ENCODE measurements around the gene C8B.

The C8B gene

DNA sequence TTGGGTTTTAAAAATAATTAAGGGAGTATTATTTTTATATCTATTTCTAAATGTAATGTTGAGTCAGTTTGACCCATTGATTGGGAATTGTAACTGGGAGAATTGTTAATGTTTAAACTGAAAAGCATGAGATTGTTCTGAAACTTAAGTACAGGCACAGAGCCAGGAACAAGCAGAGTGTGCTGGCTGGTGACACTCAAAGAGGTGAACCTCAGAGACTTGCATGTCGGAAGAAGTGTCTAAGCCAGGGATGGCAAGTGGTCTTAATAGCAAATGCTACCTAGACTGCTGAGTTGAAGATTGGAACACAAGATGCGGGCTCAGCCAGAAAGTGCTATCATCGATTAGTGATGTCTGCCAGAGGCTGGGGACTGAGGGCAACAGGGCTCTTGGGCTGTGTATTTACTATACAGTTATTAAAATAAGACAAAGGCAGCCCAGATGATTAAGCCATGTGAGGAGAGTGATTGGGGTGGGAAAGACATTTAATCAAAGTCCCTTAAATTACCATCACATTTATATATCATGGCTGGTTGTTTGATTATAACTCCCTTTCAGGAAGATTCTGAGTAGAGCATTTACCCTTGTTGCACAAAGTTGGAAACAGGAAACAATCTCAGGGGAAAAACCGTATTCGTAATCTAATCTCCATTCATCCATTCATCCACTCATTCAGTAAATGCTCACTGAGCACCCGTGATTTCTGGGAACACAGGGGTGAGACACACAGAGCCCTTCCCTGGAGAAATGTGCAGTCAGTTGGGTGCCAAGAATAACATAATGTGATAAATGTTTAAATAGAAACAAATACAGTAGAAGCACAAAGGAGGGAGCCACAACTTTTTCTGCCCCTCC lies 68.4 kb downstream of the C8B start:
- DNase-seq, result no peak

GRCh38 chr1:56894014-56894413 lies 71.8 kb downstream of the C8B start:
- no peak for DNase-seq

DNA sequence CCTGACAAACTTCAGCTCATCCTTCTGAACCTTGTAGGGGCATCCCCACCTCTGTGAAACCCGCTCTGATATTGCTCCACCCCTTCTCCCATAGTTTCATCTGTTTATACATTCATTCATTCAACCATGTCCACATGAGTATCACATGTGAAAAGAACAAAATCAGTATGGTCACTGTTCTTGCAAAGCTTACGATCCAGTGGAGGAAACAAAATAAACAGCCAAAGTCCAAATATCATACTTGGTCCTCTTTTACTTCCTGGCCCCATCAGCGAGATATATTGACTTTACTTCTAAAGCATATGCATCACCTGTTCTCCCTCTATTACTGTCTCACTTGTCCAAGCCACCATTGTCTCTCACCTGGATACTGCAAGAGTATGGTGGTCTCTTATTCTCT lies 75.6 kb downstream of the C8B start:
- DNase-seq, result no peak

- no peak for DNase-seq
These were observed 84.4 kb downstream of the C8B start for GRCh38 chr1:56881417-56881816.

DNA sequence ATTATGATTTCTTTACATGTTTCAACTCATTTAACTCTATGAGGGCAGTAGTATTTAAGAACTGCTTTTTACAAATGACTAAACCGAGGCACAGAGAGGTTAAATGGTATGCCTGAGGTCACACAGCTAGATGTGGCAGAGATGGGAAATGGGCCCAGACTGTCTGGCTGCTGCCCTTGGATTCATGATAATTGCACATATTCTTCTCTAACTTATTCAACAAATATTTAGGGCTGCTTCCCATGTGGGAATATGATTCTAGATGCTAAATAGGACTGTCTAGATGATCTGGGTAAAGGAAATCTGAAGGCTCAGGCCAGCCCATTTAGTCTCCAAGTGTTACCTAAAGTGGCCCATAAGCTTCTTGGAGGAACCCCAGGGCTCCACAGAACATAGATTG lies 85.0 kb downstream of the C8B start:
- DNase-seq, result no peak
